ENCODE measurements around the gene SENP7.

DNA sequence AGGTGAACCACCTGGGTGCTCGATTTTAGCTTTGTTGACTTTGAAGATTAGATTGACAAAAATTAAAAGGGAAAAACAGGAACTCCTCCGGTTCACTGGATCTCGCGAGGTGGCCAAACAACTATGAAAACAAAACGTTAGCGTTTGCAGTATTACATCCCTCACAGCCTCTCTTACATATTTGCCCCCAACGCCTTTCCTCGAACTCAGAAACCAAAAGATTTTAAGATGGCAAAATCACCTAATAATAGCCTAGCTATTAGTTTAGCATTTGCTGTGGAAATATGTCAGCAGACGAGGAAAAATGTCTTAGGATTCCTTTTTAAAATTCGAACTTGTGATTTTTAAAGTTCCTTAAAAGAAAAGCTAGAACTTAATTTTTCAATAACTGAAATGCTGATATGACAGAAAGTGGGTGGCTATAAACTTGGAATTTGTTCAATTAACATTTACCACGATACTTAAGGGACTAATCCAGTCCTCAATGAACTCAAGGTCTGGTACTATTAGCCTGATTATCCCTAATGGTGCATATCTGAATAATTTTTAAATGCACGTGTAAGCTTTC is 491 bp upstream of the SENP7 start:
- TF ChIP-seq POLR2A (IDR thresholded peaks at IDR 0.05; ENCODE audit: low read length): peak; percentile 13
- no peak for TF ChIP-seq GATA1 (IDR thresholded peaks at IDR 0.05; ENCODE audit: low read depth, low read length)
